A673 (cell line): ENCODE data around the gene TMEM198.

ENCODE experiments used
- EZH2 ChIP-seq: fragments of 200-600 bp; sonication (generic); IDR thresholded peaks from 2 replicates; pipeline ENCODE4 v1.6.1; 2017; ENCODE audit warnings: borderline replicate concordance, low read depth, mild to moderate bottlenecking, mixed read lengths, antibody characterized with exemption, low read length; ENCODE audit not compliant: poor library complexity, severe bottlenecking
- TF ChIP-seq, protein P1 (sequence below): fragments of 300-800, 200-600 bp; sonication (generic); conservative IDR thresholded peaks from 2 replicates; pipeline ENCODE4 v1.5.1; 2017; ENCODE audit warnings: low read depth, mild to moderate bottlenecking, antibody characterized with exemption, low read length, moderate library complexity, mixed read lengths

DNA sequence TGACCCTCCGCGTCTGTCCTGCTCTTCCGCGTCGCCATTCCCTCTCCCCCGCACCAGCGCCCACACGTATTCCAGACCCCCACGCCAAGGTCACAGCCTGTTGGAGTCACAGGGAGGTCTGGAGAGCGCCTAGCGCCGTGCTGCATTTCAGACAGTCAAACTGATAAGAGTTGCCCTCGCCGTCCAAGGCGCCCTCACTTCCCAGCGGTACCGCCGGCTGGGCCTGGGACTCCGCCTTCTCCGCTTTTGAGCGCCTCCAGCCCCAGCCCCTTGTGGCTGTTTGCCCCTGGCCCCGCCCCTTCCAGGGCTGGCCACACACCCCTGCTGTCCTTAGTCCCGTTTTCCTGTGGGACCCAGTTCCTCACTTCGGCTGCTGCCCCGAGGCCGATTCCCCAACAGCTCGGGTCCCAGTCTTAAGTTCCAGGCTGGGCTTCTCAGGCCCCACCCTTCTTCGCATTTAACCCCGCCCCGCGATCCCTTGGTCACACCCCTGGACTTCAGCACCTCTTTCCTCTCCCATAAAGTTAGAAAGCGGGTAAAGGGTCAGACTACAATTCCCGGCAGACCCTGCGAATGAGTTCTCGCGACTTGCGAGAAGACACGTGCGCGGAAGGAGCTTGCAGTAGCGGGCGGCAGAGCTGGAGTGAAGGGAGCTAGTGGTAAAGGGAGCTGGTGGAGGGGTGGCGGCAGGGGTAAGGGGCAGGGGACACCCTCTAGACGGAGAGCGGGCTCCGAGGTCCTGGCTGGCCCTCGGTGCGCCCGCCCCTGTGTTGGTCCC, 45.4 kb upstream of the TMEM198 start, which contains the start of gene GMPPA:
- TF ChIP-seq, protein P1, sequence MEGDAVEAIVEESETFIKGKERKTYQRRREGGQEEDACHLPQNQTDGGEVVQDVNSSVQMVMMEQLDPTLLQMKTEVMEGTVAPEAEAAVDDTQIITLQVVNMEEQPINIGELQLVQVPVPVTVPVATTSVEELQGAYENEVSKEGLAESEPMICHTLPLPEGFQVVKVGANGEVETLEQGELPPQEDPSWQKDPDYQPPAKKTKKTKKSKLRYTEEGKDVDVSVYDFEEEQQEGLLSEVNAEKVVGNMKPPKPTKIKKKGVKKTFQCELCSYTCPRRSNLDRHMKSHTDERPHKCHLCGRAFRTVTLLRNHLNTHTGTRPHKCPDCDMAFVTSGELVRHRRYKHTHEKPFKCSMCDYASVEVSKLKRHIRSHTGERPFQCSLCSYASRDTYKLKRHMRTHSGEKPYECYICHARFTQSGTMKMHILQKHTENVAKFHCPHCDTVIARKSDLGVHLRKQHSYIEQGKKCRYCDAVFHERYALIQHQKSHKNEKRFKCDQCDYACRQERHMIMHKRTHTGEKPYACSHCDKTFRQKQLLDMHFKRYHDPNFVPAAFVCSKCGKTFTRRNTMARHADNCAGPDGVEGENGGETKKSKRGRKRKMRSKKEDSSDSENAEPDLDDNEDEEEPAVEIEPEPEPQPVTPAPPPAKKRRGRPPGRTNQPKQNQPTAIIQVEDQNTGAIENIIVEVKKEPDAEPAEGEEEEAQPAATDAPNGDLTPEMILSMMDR: no peak
- no peak for TF ChIP-seq EZH2
